WTC11 (cell line): ENCODE results near the gene SYCP3. TPM values are rescaled to one million over a fixed set of nuclear protein-coding genes. Genes with fewer than 3 reads are reported as not detected.

ENCODE experiments used
- ATAC-seq: fragments of 200-7000 bp; cut with Tn5 transposase; 2 replicates; pipeline ENCODE4 v1.10.0; 2021; ENCODE audit warnings: mild to moderate bottlenecking, moderate library complexity
- CTCF ChIA-PET: fragments of 300-600 bp; sonication (Branson Sonifier 250); formaldehyde crosslinking; loops from one replicate; lab custom pipeline; 2021; ENCODE audit warnings: antibody characterized with exemption; lab: Charles Lee
- POLR2A ChIA-PET: fragments of 350-600 bp; sonication (Branson Sonifier 250); formaldehyde crosslinking; loops from one replicate; lab custom pipeline; 2021; ENCODE audit warnings: antibody characterized with exemption; lab: Charles Lee
- DNase-seq: peaks from one replicate; pipeline ENCODE4 v3.0.0; 2021; ENCODE audit warnings: low spot score
- H3K27ac Mint-ChIP-seq: 2 replicates; pipeline ENCODE4 v1.8.0; 2021; ENCODE audit warnings: mixed read lengths
- H3K27me3 Mint-ChIP-seq: 2 replicates; pipeline ENCODE4 v1.8.0; 2021; ENCODE audit warnings: low read depth, mild to moderate bottlenecking, moderate library complexity, mixed read lengths
- H3K36me3 Mint-ChIP-seq: 2 replicates; pipeline ENCODE4 v1.8.0; 2021; ENCODE audit warnings: mixed read lengths
- H3K4me1 Mint-ChIP-seq: 2 replicates; pipeline ENCODE4 v1.8.0; 2022; ENCODE audit warnings: mixed read lengths
- H3K4me3 Mint-ChIP-seq: 2 replicates; pipeline ENCODE4 v1.8.0; 2021; ENCODE audit warnings: mild to moderate bottlenecking, moderate library complexity, mixed read lengths
- H3K9me3 Mint-ChIP-seq: 2 replicates; pipeline ENCODE4 v1.8.0; 2021; ENCODE audit warnings: mixed read lengths
- CREB1 ChIP-seq: sonication (generic); formaldehyde crosslinking; IDR thresholded peaks from 2 replicates; pipeline ENCODE4 v1.8.0; 2023; ENCODE audit warnings: mild to moderate bottlenecking, missing genetic modification reagents
- ESRRA ChIP-seq: sonication (generic); formaldehyde crosslinking; IDR thresholded peaks from 2 replicates; pipeline ENCODE4 v1.8.1; 2022; ENCODE audit warnings: mild to moderate bottlenecking, missing genetic modification reagents, borderline replicate concordance
- FOXP1 ChIP-seq: sonication (generic); formaldehyde crosslinking; IDR thresholded peaks from 2 replicates; pipeline ENCODE4 v1.8.0; 2022; ENCODE audit warnings: missing genetic modification reagents, mild to moderate bottlenecking, moderate library complexity, borderline replicate concordance
- GTF2I ChIP-seq: fragments of 250-450 bp; sonication (Bioruptor Pico); conservative IDR thresholded peaks from 2 replicates; pipeline ENCODE4 v1.4.0; 2021; ENCODE audit warnings: mild to moderate bottlenecking
- JUN ChIP-seq: sonication (generic); formaldehyde crosslinking; IDR thresholded peaks from 2 replicates; pipeline ENCODE4 v1.8.0; 2023; ENCODE audit warnings: mild to moderate bottlenecking, missing genetic modification reagents
- MYBL2 ChIP-seq: sonication (generic); formaldehyde crosslinking; IDR thresholded peaks from 2 replicates; pipeline ENCODE4 v1.8.1; 2023; ENCODE audit warnings: mild to moderate bottlenecking, moderate library complexity, missing genetic modification reagents
- RORB ChIP-seq: fragments of 250-450 bp; sonication (Bioruptor Pico); IDR thresholded peaks from 2 replicates; pipeline ENCODE4 v1.9.0; 2021; ENCODE audit warnings: mild to moderate bottlenecking
- TEAD1 ChIP-seq: sonication (generic); formaldehyde crosslinking; IDR thresholded peaks from 2 replicates; pipeline ENCODE4 v1.8.0; 2022; ENCODE audit warnings: mild to moderate bottlenecking, missing genetic modification reagents
- ZNF121 ChIP-seq: sonication (generic); formaldehyde crosslinking; IDR thresholded peaks from 2 replicates; pipeline ENCODE4 v1.8.0; 2023; ENCODE audit warnings: missing genetic modification reagents
- ZNF138 ChIP-seq: sonication (generic); formaldehyde crosslinking; conservative IDR thresholded peaks from 2 replicates; pipeline ENCODE4 v1.8.1; 2022; ENCODE audit warnings: mild to moderate bottlenecking, moderate library complexity, missing genetic modification reagents
- ZNF317 ChIP-seq: sonication (generic); formaldehyde crosslinking; IDR thresholded peaks from 2 replicates; pipeline ENCODE4 v1.8.1; 2023; ENCODE audit warnings: low read depth, mild to moderate bottlenecking, moderate library complexity, missing genetic modification reagents, borderline replicate concordance
- total RNA-seq: library from RNA; stranded (reverse); gene quantifications from 3 replicates; pipeline ENCODE4 v1.2.3, GENCODE V29; 2021
- TF ChIP-seq, protein P1 (sequence below): sonication (generic); formaldehyde crosslinking; IDR thresholded peaks from 2 replicates; pipeline ENCODE4 v1.8.0; 2022; ENCODE audit warnings: missing genetic modification reagents
- TF ChIP-seq, protein P2 (sequence below): sonication (generic); formaldehyde crosslinking; IDR thresholded peaks from 2 replicates; pipeline ENCODE4 v1.8.0; 2022; ENCODE audit warnings: mild to moderate bottlenecking, missing genetic modification reagents
- TF ChIP-seq, protein P3 (sequence below): sonication (generic); formaldehyde crosslinking; IDR thresholded peaks from 2 replicates; pipeline ENCODE4 v1.8.1; 2022; ENCODE audit warnings: low read depth, mild to moderate bottlenecking, moderate library complexity, missing genetic modification reagents, borderline replicate concordance
- TF ChIP-seq, protein P4 (sequence below): fragments of 200-600 bp; IDR thresholded peaks from 2 replicates; pipeline ENCODE4 v1.8.0; 2022; ENCODE audit warnings: antibody characterized with exemption
- TF ChIP-seq, protein P5 (sequence below): fragments of 250-450 bp; sonication (Bioruptor Pico); IDR thresholded peaks from 2 replicates; pipeline ENCODE4 v1.9.0; 2021; ENCODE audit warnings: mild to moderate bottlenecking
- TF ChIP-seq, protein P6 (sequence below): sonication (generic); formaldehyde crosslinking; IDR thresholded peaks from 2 replicates; pipeline ENCODE4 v1.8.1; 2023; ENCODE audit warnings: mild to moderate bottlenecking, missing genetic modification reagents
- TF ChIP-seq, protein P7 (sequence below): sonication (generic); formaldehyde crosslinking; IDR thresholded peaks from 2 replicates; pipeline ENCODE4 v1.8.0; 2023; ENCODE audit warnings: missing genetic modification reagents
- TF ChIP-seq, protein P8 (sequence below): fragments of 250-450 bp; sonication (Bioruptor Pico); IDR thresholded peaks from 2 replicates; pipeline ENCODE4 v2.1.2; 2022; ENCODE audit warnings: mild to moderate bottlenecking, moderate library complexity
- TF ChIP-seq, protein P9 (sequence below): sonication (generic); formaldehyde crosslinking; IDR thresholded peaks from 2 replicates; pipeline ENCODE4 v1.8.1; 2022; ENCODE audit warnings: low read depth, missing genetic modification reagents, borderline replicate concordance

Gene SYCP3
- total RNA-seq, 1 experiment from 2014 or later = 0.15 TPM

DNA sequence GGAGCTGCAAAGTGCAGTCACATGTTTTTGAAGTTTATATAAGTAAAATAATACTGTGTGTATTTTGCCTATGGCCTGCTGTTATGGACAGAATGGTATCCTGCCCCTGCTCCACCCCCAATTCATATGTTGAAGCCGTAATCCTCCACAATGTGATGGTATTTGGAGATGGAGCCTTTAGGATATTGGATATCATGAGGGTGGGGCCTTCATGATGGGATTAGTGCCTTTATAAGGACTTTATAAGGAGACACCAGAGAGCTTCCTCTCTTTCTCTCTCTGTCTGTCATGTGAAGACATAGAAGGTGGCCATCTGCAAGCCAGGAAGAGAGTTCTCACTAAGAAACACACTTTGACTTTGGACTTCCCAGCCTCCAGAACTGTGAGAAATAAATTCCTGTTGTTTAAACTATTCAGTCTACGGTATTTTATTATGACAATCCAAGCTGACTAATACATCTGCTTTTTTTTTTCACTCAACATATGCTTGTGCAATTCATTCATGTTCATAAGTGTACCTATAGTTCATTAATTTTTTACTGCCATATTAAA, 44.9 kb downstream of the SYCP3 start (continued):
- TF ChIP-seq, protein P1, sequence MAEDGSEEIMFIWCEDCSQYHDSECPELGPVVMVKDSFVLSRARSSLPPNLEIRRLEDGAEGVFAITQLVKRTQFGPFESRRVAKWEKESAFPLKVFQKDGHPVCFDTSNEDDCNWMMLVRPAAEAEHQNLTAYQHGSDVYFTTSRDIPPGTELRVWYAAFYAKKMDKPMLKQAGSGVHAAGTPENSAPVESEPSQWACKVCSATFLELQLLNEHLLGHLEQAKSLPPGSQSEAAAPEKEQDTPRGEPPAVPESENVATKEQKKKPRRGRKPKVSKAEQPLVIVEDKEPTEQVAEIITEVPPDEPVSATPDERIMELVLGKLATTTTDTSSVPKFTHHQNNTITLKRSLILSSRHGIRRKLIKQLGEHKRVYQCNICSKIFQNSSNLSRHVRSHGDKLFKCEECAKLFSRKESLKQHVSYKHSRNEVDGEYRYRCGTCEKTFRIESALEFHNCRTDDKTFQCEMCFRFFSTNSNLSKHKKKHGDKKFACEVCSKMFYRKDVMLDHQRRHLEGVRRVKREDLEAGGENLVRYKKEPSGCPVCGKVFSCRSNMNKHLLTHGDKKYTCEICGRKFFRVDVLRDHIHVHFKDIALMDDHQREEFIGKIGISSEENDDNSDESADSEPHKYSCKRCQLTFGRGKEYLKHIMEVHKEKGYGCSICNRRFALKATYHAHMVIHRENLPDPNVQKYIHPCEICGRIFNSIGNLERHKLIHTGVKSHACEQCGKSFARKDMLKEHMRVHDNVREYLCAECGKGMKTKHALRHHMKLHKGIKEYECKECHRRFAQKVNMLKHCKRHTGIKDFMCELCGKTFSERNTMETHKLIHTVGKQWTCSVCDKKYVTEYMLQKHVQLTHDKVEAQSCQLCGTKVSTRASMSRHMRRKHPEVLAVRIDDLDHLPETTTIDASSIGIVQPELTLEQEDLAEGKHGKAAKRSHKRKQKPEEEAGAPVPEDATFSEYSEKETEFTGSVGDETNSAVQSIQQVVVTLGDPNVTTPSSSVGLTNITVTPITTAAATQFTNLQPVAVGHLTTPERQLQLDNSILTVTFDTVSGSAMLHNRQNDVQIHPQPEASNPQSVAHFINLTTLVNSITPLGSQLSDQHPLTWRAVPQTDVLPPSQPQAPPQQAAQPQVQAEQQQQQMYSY (CRISPR knock-in tag) = no peak
- TF ChIP-seq, protein P2, sequence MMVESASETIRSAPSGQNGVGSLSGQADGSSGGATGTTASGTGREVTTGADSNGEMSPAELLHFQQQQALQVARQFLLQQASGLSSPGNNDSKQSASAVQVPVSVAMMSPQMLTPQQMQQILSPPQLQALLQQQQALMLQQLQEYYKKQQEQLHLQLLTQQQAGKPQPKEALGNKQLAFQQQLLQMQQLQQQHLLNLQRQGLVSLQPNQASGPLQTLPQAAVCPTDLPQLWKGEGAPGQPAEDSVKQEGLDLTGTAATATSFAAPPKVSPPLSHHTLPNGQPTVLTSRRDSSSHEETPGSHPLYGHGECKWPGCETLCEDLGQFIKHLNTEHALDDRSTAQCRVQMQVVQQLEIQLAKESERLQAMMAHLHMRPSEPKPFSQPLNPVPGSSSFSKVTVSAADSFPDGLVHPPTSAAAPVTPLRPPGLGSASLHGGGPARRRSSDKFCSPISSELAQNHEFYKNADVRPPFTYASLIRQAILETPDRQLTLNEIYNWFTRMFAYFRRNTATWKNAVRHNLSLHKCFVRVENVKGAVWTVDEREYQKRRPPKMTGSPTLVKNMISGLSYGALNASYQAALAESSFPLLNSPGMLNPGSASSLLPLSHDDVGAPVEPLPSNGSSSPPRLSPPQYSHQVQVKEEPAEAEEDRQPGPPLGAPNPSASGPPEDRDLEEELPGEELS (CRISPR knock-in tag) = no peak
- TF ChIP-seq, protein P3, sequence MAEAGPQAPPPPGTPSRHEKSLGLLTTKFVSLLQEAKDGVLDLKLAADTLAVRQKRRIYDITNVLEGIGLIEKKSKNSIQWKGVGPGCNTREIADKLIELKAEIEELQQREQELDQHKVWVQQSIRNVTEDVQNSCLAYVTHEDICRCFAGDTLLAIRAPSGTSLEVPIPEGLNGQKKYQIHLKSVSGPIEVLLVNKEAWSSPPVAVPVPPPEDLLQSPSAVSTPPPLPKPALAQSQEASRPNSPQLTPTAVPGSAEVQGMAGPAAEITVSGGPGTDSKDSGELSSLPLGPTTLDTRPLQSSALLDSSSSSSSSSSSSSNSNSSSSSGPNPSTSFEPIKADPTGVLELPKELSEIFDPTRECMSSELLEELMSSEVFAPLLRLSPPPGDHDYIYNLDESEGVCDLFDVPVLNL (CRISPR knock-in tag) = no peak
- TF ChIP-seq FOXP1 (CRISPR knock-in tag) = no peak
- no peak for TF ChIP-seq ESRRA (CRISPR knock-in tag)
- TF ChIP-seq CREB1 (CRISPR knock-in tag) = no peak
- no peak for TF ChIP-seq ZNF121 (CRISPR knock-in tag)
- TF ChIP-seq, all 79 proteins: peak for 0

DNA sequence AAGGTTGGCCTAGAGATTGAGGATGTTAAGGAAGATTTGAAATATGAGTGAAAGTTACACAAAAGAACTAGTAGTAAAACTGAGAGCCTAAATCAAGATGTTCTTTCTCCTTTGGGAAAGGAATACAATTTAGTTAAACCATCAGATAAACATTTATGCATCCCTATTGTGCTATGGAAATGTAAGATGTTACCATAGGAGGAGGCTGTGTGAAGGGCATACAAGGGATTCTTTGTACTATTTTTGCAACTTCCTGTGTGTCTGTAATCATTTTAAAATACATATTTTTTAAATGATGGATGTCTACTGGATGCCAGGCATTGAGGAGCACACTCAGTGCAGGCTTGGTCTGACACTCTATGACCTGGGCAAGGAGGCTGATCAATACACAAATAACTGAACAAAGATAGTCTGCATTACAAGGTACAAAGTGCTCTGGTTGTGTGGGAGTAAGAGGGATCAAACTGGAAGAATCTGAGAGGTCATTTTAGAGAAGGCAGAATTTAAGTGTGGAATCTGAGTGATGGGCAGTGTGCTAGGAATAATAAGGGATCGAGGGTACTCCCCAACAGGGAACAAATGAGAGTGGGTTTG, 47.7 kb downstream of the SYCP3 start:
- H3K27me3 Mint-ChIP-seq = peaks cover 16% of the 10 kb centered on the region
- ChIA-PET CTCF (no interaction called here), POLR2A (no interaction called here)
- H3K9me3 Mint-ChIP-seq = no peaks in the 10 kb centered on the region
- peaks cover 4% of the 10 kb centered on the region for H3K4me1 Mint-ChIP-seq
- no peak for ATAC-seq
- H3K27ac Mint-ChIP-seq = no peak overlapping the region
- TF ChIP-seq, protein P4, sequence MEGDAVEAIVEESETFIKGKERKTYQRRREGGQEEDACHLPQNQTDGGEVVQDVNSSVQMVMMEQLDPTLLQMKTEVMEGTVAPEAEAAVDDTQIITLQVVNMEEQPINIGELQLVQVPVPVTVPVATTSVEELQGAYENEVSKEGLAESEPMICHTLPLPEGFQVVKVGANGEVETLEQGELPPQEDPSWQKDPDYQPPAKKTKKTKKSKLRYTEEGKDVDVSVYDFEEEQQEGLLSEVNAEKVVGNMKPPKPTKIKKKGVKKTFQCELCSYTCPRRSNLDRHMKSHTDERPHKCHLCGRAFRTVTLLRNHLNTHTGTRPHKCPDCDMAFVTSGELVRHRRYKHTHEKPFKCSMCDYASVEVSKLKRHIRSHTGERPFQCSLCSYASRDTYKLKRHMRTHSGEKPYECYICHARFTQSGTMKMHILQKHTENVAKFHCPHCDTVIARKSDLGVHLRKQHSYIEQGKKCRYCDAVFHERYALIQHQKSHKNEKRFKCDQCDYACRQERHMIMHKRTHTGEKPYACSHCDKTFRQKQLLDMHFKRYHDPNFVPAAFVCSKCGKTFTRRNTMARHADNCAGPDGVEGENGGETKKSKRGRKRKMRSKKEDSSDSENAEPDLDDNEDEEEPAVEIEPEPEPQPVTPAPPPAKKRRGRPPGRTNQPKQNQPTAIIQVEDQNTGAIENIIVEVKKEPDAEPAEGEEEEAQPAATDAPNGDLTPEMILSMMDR = no peak
- no peak for TF ChIP-seq MYBL2 (CRISPR knock-in tag)
- no peak for TF ChIP-seq RORB (CRISPR knock-in tag)
- TF ChIP-seq, protein P5, sequence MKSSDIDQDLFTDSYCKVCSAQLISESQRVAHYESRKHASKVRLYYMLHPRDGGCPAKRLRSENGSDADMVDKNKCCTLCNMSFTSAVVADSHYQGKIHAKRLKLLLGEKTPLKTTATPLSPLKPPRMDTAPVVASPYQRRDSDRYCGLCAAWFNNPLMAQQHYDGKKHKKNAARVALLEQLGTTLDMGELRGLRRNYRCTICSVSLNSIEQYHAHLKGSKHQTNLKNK = no peak
- TF ChIP-seq, protein P6, sequence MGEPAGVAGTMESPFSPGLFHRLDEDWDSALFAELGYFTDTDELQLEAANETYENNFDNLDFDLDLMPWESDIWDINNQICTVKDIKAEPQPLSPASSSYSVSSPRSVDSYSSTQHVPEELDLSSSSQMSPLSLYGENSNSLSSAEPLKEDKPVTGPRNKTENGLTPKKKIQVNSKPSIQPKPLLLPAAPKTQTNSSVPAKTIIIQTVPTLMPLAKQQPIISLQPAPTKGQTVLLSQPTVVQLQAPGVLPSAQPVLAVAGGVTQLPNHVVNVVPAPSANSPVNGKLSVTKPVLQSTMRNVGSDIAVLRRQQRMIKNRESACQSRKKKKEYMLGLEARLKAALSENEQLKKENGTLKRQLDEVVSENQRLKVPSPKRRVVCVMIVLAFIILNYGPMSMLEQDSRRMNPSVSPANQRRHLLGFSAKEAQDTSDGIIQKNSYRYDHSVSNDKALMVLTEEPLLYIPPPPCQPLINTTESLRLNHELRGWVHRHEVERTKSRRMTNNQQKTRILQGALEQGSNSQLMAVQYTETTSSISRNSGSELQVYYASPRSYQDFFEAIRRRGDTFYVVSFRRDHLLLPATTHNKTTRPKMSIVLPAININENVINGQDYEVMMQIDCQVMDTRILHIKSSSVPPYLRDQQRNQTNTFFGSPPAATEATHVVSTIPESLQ = no peak
- no peak for TF ChIP-seq JUN (CRISPR knock-in tag)
- TF ChIP-seq ZNF317 (CRISPR knock-in tag) = no peak
- no peak for TF ChIP-seq TEAD1 (CRISPR knock-in tag)
- TF ChIP-seq ZNF138 (CRISPR knock-in tag) = no peak
- TF ChIP-seq, protein P7, sequence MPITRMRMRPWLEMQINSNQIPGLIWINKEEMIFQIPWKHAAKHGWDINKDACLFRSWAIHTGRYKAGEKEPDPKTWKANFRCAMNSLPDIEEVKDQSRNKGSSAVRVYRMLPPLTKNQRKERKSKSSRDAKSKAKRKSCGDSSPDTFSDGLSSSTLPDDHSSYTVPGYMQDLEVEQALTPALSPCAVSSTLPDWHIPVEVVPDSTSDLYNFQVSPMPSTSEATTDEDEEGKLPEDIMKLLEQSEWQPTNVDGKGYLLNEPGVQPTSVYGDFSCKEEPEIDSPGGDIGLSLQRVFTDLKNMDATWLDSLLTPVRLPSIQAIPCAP (CRISPR knock-in tag) = no peak
- TF ChIP-seq, protein P8, sequence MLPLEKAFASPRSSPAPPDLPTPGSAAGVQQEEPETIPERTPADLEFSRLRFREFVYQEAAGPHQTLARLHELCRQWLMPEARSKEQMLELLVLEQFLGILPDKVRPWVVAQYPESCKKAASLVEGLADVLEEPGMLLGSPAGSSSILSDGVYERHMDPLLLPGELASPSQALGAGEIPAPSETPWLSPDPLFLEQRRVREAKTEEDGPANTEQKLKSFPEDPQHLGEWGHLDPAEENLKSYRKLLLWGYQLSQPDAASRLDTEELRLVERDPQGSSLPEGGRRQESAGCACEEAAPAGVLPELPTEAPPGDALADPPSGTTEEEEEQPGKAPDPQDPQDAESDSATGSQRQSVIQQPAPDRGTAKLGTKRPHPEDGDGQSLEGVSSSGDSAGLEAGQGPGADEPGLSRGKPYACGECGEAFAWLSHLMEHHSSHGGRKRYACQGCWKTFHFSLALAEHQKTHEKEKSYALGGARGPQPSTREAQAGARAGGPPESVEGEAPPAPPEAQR (CRISPR knock-in tag) = no peak
- no peak for TF ChIP-seq GTF2I (CRISPR knock-in tag)
- TF ChIP-seq, protein P9, sequence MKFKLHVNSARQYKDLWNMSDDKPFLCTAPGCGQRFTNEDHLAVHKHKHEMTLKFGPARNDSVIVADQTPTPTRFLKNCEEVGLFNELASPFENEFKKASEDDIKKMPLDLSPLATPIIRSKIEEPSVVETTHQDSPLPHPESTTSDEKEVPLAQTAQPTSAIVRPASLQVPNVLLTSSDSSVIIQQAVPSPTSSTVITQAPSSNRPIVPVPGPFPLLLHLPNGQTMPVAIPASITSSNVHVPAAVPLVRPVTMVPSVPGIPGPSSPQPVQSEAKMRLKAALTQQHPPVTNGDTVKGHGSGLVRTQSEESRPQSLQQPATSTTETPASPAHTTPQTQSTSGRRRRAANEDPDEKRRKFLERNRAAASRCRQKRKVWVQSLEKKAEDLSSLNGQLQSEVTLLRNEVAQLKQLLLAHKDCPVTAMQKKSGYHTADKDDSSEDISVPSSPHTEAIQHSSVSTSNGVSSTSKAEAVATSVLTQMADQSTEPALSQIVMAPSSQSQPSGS (CRISPR knock-in tag) = no peak
- H3K36me3 Mint-ChIP-seq = no peaks in the 10 kb centered on the region
- no peak overlapping the region for H3K4me3 Mint-ChIP-seq
- no peak for DNase-seq
